GM18858 (cell line): ENCODE results near the gene CREG2.

Experiments used
- ATAC-seq: cut with Tn5 transposase; IDR thresholded peaks from one replicate; pipeline ENCODE4 v1.9.1; 2021; ENCODE audit not compliant: unreplicated experiment

The CREG2 gene

GRCh38 chr2:101310090-101310833, 77.0 kb downstream of the CREG2 start:
- no peak for ATAC-seq

- ATAC-seq: peak; percentile 38
Observed at GRCh38 chr2:101308432-101309210, 78.7 kb downstream of the CREG2 start, which contains the start of gene RNF149. Gene RNF149, minus strand, starts transcription at chr2:101308701. Its CDS starts 113 bp downstream, at chr2:101308588.

GRCh38 chr2:101307950-101308431, 79.3 kb downstream of the CREG2 start:
- peak; percentile 0 for ATAC-seq

- ATAC-seq: no peak
Observed at GRCh38 chr2:101307503-101307902, 79.8 kb downstream of the CREG2 start.

GRCh38 chr2:101306410-101306809, 80.9 kb downstream of the CREG2 start:
- no peak for ATAC-seq

- no peak for ATAC-seq
Observed at GRCh38 chr2:101305492-101306078, 81.7 kb downstream of the CREG2 start.

GRCh38 chr2:101305035-101305434, 82.3 kb downstream of the CREG2 start:
- no peak for ATAC-seq

- ATAC-seq: no peak
Observed at GRCh38 chr2:101303688-101304087, 83.6 kb downstream of the CREG2 start.

- ATAC-seq: no peak
Observed at GRCh38 chr2:101302016-101302415, 85.3 kb downstream of the CREG2 start.

GRCh38 chr2:101300836-101301235, 86.5 kb downstream of the CREG2 start:
- no peak for ATAC-seq

GRCh38 chr2:101300164-101300563, 87.1 kb downstream of the CREG2 start:
- ATAC-seq: no peak

- ATAC-seq: no peak
Observed at GRCh38 chr2:101299604-101300003, 87.7 kb downstream of the CREG2 start.

- no peak for ATAC-seq
Observed at GRCh38 chr2:101297383-101297782, 89.9 kb downstream of the CREG2 start.

GRCh38 chr2:101296371-101296770, 90.9 kb downstream of the CREG2 start:
- ATAC-seq: no peak

GRCh38 chr2:101295895-101296294, 91.4 kb downstream of the CREG2 start:
- ATAC-seq: no peak
